Nephron (organoid): ENCODE data around the gene C10orf62.
"Not testable (repeated sequence)": the region's sequence is repeated elsewhere in the genome, so short reads cannot be mapped to it uniquely, and the experiment has no call there.

Experiments used
- H3K27ac Mint-ChIP-seq, 3 experiments: 2 replicates each; pipeline ENCODE4 v1.8.0; 2020; ENCODE audit warnings: mixed read lengths in 3 of 3, mild to moderate bottlenecking in 2 of 3, moderate library complexity in 1 of 3
- H3K27me3 Mint-ChIP-seq: 2 replicates; pipeline ENCODE4 v1.8.0; 2021; ENCODE audit warnings: low read depth, mild to moderate bottlenecking, moderate library complexity, mixed read lengths
- H3K36me3 Mint-ChIP-seq: 2 replicates; pipeline ENCODE4 v1.8.0; 2020; ENCODE audit warnings: low read depth, mixed read lengths
- H3K4me1 Mint-ChIP-seq: 2 replicates; pipeline ENCODE4 v1.8.0; 2020; ENCODE audit warnings: mixed read lengths
- H3K4me3 Mint-ChIP-seq, 3 experiments: 2 replicates each; pipeline ENCODE4 v1.8.0; 2020; ENCODE audit warnings: mild to moderate bottlenecking in 3 of 3, mixed read lengths in 3 of 3, moderate library complexity in 2 of 3
- H3K9me3 Mint-ChIP-seq: 2 replicates; pipeline ENCODE4 v1.8.0; 2020; ENCODE audit warnings: mixed read lengths
- TF ChIP-seq, protein P1 (sequence below), 3 experiments: fragments of 200-600 bp; sonication (generic); IDR thresholded peaks; one replicate each; pipeline ENCODE4 v1.5.0; 2021; ENCODE audit warnings: antibody characterized with exemption in 3 of 3; ENCODE audit not compliant: unreplicated experiment in 3 of 3

Gene C10orf62

DNA sequence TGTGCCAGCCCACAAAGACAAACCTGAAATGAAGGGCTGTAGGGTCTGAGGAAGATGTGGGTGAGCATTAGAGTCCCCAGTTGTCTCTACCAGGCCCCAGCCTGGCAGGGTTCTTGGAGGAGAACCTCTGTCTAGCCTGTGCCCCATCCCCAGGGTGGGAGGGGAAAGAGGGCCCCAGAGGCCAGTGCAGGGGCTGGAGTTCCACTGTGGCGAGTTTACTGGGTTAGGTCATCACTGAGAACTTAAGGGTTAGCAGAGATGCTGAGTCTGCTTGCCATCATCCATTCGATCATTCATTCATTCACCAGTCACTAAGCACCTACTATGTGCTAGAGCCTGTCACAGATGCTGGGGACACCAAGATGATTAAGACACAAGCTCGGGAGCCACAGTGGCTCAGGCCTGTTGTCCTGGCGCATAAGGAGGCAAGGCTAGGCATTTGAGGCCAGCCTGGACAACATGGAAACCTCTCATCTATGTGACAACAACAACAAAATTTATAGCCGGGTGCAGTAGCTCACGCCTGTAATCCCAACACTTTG, 14.3 kb upstream of the C10orf62 start:
- Mint-ChIP-seq H3K36me3 (no peaks in the 10 kb centered on the region), H3K4me3 (no peak overlapping the region), H3K4me1 (peaks cover 31% of the 10 kb centered on the region), H3K27ac (peak overlapping the region in 2 of 3 experiments; percentile 28 to 52), H3K9me3 (no peaks in the 10 kb centered on the region), H3K27me3 (peaks cover 8% of the 10 kb centered on the region)
- TF ChIP-seq, protein P1, sequence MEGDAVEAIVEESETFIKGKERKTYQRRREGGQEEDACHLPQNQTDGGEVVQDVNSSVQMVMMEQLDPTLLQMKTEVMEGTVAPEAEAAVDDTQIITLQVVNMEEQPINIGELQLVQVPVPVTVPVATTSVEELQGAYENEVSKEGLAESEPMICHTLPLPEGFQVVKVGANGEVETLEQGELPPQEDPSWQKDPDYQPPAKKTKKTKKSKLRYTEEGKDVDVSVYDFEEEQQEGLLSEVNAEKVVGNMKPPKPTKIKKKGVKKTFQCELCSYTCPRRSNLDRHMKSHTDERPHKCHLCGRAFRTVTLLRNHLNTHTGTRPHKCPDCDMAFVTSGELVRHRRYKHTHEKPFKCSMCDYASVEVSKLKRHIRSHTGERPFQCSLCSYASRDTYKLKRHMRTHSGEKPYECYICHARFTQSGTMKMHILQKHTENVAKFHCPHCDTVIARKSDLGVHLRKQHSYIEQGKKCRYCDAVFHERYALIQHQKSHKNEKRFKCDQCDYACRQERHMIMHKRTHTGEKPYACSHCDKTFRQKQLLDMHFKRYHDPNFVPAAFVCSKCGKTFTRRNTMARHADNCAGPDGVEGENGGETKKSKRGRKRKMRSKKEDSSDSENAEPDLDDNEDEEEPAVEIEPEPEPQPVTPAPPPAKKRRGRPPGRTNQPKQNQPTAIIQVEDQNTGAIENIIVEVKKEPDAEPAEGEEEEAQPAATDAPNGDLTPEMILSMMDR (IDR thresholded peaks at IDR 0.05; ENCODE audit: unreplicated experiment in 3 of 3): no peak

DNA sequence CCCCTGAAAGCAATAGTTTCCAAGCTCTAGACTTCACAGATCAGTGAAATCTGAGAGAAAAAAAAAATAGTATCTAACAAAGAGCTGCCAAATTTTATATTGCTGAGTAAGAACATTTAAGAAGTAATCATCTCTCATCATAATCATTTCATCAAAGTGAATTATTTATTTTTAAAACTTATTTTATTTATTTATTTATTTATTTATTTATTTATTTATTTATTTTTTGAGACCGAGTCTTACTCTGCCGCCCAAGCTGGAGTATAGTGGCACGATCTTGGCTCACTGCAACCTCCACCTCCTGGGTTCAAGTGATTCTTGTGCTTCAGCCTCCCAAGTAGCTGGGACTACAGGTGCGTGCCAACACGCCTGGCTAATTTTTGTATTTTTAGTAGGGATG, 13.0 kb upstream of the C10orf62 start:
- H3K36me3 Mint-ChIP-seq: not testable (repeated sequence)

DNA sequence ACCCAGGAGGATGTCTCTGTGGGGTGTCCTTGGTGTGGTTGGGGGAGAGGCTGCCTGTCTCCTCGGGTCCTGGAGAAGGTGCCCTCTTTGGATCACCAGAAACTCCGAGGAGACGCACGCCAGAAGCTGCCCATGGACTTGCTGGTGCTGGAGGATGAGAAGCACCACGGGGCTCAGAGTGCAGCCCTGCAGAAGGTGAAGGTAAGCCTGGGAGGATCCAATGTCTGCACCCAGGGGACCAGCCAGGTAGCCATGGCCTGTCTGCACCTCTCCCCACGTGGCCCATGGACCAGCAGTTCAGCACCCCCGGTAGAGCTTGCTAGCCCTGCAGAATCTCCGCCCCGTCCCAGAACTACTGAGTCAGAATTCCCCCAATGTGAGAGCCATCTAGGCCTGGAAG, 11.8 kb upstream of the C10orf62 start:
- no peaks in the 10 kb centered on the region for H3K9me3 Mint-ChIP-seq
- H3K27me3 Mint-ChIP-seq: peaks cover 5% of the 10 kb centered on the region
- H3K27ac Mint-ChIP-seq: no peak overlapping the region
- no peaks in the 10 kb centered on the region for H3K36me3 Mint-ChIP-seq
- H3K4me3 Mint-ChIP-seq: no peak overlapping the region
- TF ChIP-seq, protein P1 (IDR thresholded peaks at IDR 0.05; ENCODE audit: unreplicated experiment in 3 of 3): no peak
- H3K4me1 Mint-ChIP-seq: peaks cover 16% of the 10 kb centered on the region

More for the DNA sequence above, 13.0 kb upstream of the C10orf62 start:
- not testable (repeated sequence) for H3K9me3 Mint-ChIP-seq, H3K4me3 Mint-ChIP-seq, H3K27ac Mint-ChIP-seq, H3K27me3 Mint-ChIP-seq
- peaks cover 25% of the 10 kb centered on the region for H3K4me1 Mint-ChIP-seq

DNA sequence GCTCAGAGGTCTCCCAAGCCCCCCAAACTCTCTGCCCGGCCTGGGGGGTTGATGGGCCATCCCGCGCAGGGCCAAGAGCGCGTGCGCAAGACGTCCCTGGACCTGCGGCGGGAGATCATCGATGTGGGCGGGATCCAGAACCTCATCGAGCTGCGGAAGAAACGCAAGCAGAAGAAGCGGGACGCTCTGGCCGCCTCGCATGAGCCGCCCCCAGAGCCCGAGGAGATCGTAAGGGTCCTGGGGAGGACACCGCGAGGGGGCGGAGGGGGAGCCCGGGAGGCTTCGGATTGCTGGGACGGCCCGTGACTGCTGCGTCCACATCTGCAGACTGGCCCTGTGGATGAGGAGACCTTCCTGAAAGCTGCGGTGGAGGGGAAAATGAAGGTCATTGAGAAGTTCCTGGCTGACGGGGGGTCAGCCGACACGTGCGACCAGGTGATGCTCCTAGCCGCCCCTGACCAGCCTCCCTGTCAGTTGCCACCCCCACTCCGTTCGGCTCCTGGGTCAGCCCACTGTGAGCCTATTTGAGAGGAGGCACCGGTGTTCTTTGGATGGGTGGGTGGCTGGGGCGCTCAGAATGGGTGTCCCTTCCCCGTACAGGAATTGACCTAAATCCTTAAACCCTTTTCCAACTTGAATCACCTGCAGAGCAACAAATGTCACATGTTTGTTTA, 11.2 kb upstream of the C10orf62 start:
- peaks cover 10% of the 10 kb centered on the region for H3K4me1 Mint-ChIP-seq
- H3K36me3 Mint-ChIP-seq: no peaks in the 10 kb centered on the region
- H3K4me3 Mint-ChIP-seq: no peak overlapping the region
- H3K27ac Mint-ChIP-seq: no peak overlapping the region
- no peaks in the 10 kb centered on the region for H3K9me3 Mint-ChIP-seq
- peaks cover 5% of the 10 kb centered on the region for H3K27me3 Mint-ChIP-seq
- TF ChIP-seq, protein P1 (IDR thresholded peaks at IDR 0.05; ENCODE audit: unreplicated experiment in 3 of 3): no peak

DNA sequence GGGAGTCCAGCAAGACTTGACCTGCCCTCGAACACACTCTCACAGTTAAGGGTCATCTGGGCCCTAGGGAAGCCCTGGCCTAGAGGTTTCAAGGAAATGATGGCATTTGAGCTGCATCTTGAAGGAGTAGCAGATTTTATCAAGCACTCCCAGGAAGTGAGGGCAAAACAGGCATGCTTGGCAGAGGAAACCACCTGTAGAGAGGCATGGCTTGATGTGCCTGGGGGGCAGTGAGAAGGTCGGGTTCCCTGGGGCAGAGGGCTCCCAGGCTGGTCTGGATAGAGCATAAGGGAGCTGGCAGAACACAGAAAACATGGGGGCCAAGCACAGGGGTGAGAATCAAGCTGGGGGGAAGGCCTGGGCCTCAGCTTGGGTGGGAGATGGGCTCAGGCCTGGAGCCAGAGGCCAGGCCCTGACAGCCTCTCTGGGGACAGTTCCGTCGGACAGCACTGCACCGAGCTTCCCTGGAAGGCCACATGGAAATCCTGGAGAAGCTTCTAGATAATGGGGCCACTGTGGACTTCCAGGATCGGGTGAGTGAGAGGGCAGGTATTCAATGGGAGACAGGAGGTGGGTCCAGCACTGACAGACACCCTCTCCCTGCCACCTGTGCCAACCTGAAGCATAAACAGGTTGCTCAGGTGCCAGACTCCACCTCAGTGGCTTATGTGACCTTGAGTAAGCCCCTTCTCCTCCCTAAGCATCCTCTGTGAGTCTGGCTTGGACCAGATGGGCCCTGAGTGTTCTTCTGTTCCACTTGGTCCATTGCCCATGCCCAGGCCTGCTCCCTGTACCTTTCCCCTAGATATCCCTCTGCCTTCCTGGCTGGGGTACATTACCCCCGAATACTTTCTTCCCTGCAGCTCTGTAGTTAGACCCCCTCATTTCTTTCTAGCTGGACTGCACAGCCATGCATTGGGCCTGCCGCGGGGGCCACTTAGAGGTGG, 8.8 kb upstream of the C10orf62 start:
- H3K4me3 Mint-ChIP-seq: no peak overlapping the region
- TF ChIP-seq, protein P1 (IDR thresholded peaks at IDR 0.05; ENCODE audit: unreplicated experiment in 3 of 3): no peak
- peak overlapping the region in 1 of 3 experiments; percentile 41 for H3K27ac Mint-ChIP-seq
- no peaks in the 10 kb centered on the region for H3K9me3 Mint-ChIP-seq
- H3K36me3 Mint-ChIP-seq: no peaks in the 10 kb centered on the region
- peaks cover 5% of the 10 kb centered on the region for H3K27me3 Mint-ChIP-seq
- peaks cover 9% of the 10 kb centered on the region for H3K4me1 Mint-ChIP-seq

DNA sequence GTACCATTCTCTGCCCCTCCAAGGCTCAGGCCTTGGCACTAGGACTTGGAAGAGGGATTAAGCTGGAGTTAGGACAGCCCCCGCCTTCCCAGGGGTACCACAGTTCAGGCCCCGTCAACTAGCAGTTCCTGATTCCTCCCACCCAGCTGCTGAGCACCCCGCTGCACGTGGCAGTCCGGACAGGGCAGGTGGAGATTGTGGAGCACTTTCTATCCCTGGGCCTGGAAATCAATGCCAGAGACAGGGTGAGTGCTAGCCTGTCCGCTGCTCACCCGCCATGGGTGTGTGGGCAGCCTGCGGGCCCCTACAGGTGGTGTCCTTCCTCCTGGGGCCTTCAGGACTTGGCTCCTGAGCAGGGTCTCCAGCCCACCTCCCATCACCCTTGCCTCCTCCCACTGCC, 7.4 kb upstream of the C10orf62 start:
- TF ChIP-seq, protein P1 (IDR thresholded peaks at IDR 0.05; ENCODE audit: unreplicated experiment in 3 of 3): no peak
- Mint-ChIP-seq H3K27me3 (peaks cover 5% of the 10 kb centered on the region), H3K27ac (peak overlapping the region in 1 of 3 experiments; percentile 97), H3K9me3 (no peaks in the 10 kb centered on the region), H3K4me1 (peaks cover 9% of the 10 kb centered on the region), H3K4me3 (no peak overlapping the region), H3K36me3 (no peaks in the 10 kb centered on the region)
